ENCODE data around the gene GPN2. TPM values are rescaled to one million over a fixed set of nuclear protein-coding genes. Genes with fewer than 3 reads are reported as not detected.
A peak's percentile ranks its signal among the peaks of the same experiment; 100 is the strongest.

GPN2 gene
- total and polyA plus RNA-seq, 9 of the 15 experiments (the other 6 are each of a cell fraction or from before 2014, with no cell fraction given): 9.9 to 58.8 (median 20.4) TPM

- no peak for TF ChIP-seq CCAR2 (IDR thresholded peaks at IDR 0.05; ENCODE audit: low read depth, low read length)
- TF ChIP-seq XRCC3 (IDR thresholded peaks at IDR 0.05): no peak
- TF ChIP-seq ZNF143 (CRISPR knock-in tag; IDR thresholded peaks at IDR 0.05): no peak
- no peak for TF ChIP-seq SIN3B (IDR thresholded peaks at IDR 0.05; ENCODE audit: low read depth)
- TF ChIP-seq PML (IDR thresholded peaks at IDR 0.05; ENCODE audit: low read length): no peak
- TF ChIP-seq ZBTB2 (IDR thresholded peaks at IDR 0.05): peak; percentile 42; the same call in 1 of the 2 replicates
- no peak for TF ChIP-seq CREBBP (IDR thresholded peaks at IDR 0.05; ENCODE audit: low read depth, low read length)
- TF ChIP-seq RBM34 (IDR thresholded peaks at IDR 0.05; ENCODE audit: borderline replicate concordance, insufficient read depth, low read length): no peak
- TF ChIP-seq POLR2AphosphoS2 (IDR thresholded peaks at IDR 0.05; ENCODE audit: low read length): no peak
- no peak for TF ChIP-seq NFXL1 (CRISPR knock-in tag; IDR thresholded peaks at IDR 0.05)
- TF ChIP-seq SMARCA4 (IDR thresholded peaks at IDR 0.05): peak; percentile 37; the same call in 1 of the 2 replicates
- no peak for TF ChIP-seq CCNT2 (IDR thresholded peaks at IDR 0.05; ENCODE audit: borderline replicate concordance, extremely low read depth, insufficient read length, low read depth, low read length)
- TF ChIP-seq STAT5A (IDR thresholded peaks at IDR 0.05; ENCODE audit: borderline replicate concordance, low read length): no peak
- no peak for TF ChIP-seq RBM15 (IDR thresholded peaks at IDR 0.05; ENCODE audit: insufficient read depth, low read length)
- no peak; the same call in 1 of the 2 replicates for TF ChIP-seq VEZF1 (CRISPR knock-in tag; IDR thresholded peaks at IDR 0.05)
- no peak for TF ChIP-seq TFE3 (CRISPR knock-in tag; IDR thresholded peaks at IDR 0.05)
- TF ChIP-seq NR2F6 (CRISPR knock-in tag; IDR thresholded peaks at IDR 0.05): no peak
- no peak for TF ChIP-seq COPS2 (conservative IDR thresholded peaks at IDR 0.05)
- no peak for TF ChIP-seq SP2 (IDR thresholded peaks at IDR 0.05; ENCODE audit: extremely low read depth, low read depth, low read length, poor library complexity, severe bottlenecking)
- peak; percentile 50; the same call in 1 of the 2 replicates for TF ChIP-seq ZBTB7A (IDR thresholded peaks at IDR 0.05; ENCODE audit: borderline replicate concordance, control insufficient read depth, low read depth, low read length)
- no peak for TF ChIP-seq HBP1 (CRISPR knock-in tag; IDR thresholded peaks at IDR 0.05)
Measured at GRCh38 chr1:26862781-26863684, 27.1 kb downstream of the GPN2 start, which contains the start of gene SFN (continued).

Measured in K562 (cell line).